IPS-NIHi7 (cell line): ENCODE data around the gene PROSER3.

Source experiments
- DNase-seq: peaks from one replicate; pipeline ENCODE4 v3.0.0; 2012; ENCODE audit warnings: mixed read lengths; ENCODE audit errors: extremely low spot score

The PROSER3 gene

GRCh38 chr19:35816846-35817245 is 58.9 kb downstream of the PROSER3 start:
- no peak for DNase-seq

GRCh38 chr19:35818445-35818844 is 60.5 kb downstream of the PROSER3 start:
- no peak for DNase-seq
